ENCODE data around the gene DUSP28. TPM values are rescaled to one million over a fixed set of nuclear protein-coding genes. Genes with fewer than 3 reads are reported as not detected.

Gene DUSP28
- total and polyA plus RNA-seq, 2 of the 13 experiments (the other 11 are each of a cell fraction or from before 2014, with no cell fraction given), result 5.2 to 8.6 TPM

GRCh38 chr2:240560480-240561324 lies 545 bp downstream of the DUSP28 start (continued):
- TF ChIP-seq MYPOP (CRISPR knock-in tag; IDR thresholded peaks at IDR 0.05), result peak; percentile 82
- TF ChIP-seq CERS6 (CRISPR knock-in tag; IDR thresholded peaks at IDR 0.05), result no peak; the same call in 1 of the 2 replicates
- peak in 1 of 2 experiments; percentile 54; a peak in 1 of 4 replicates for TF ChIP-seq ATF4 (CRISPR knock-in tag; IDR thresholded peaks at IDR 0.05)
- TF ChIP-seq GATA4 (IDR thresholded peaks at IDR 0.05; ENCODE audit: borderline replicate concordance, low read depth), result 0 out of 2 replicates have a peak, but pooled peaks have one; percentile 25
- TF ChIP-seq CHD4 (IDR thresholded peaks at IDR 0.05; ENCODE audit: borderline replicate concordance, low read length), result no peak
- TF ChIP-seq HOXA9 (CRISPR knock-in tag; IDR thresholded peaks at IDR 0.05; ENCODE audit: borderline replicate concordance), result peak; percentile 5
- peak; percentile 74 for TF ChIP-seq ZSCAN31 (CRISPR knock-in tag; IDR thresholded peaks at IDR 0.05; ENCODE audit: low read depth)
- TF ChIP-seq ZNF605 (CRISPR knock-in tag; IDR thresholded peaks at IDR 0.05), result peak; percentile 20; the same call in 1 of the 2 replicates
- peak; percentile 62; the same call in 1 of the 2 replicates for TF ChIP-seq PBX3 (CRISPR knock-in tag; IDR thresholded peaks at IDR 0.05; ENCODE audit: borderline replicate concordance)
- 0 out of 2 replicates have a peak, but pooled peaks have one; percentile 79 for TF ChIP-seq TRAFD1 (CRISPR knock-in tag; IDR thresholded peaks at IDR 0.05; ENCODE audit: borderline replicate concordance)
- no peak; the same call in 1 of the 2 replicates for TF ChIP-seq NPAS2 (CRISPR knock-in tag; IDR thresholded peaks at IDR 0.05; ENCODE audit: borderline replicate concordance)
- TF ChIP-seq ATF2 (CRISPR knock-in tag; IDR thresholded peaks at IDR 0.05), result peak; percentile 70
- TF ChIP-seq GPN1 (CRISPR knock-in tag; IDR thresholded peaks at IDR 0.05; ENCODE audit: borderline replicate concordance), result no peak
- no peak for TF ChIP-seq DMTF1 (CRISPR knock-in tag; IDR thresholded peaks at IDR 0.05)
